Gastroesophageal sphincter (tissue), 4 donors: Measurements from ENCODE around the gene SGCD. TPM values are rescaled to one million over a fixed set of nuclear protein-coding genes. Genes with fewer than 3 reads are reported as not detected.

Experiments used
- ATAC-seq: fragments of 150-250 bp; one replicate; pipeline ENCODE4 v1.9.1; 2016; ENCODE audit warnings: mild to moderate bottlenecking, moderate library complexity
- H3K27ac ChIP-seq, 4 donors: fragments of 200-600 bp; sonication (generic) in 3 of 4; 1 replicate in 3 of 4; 2 replicates in 1 of 4; pipeline ENCODE4 v1.5.1; 2016 to 2019
- H3K27me3 ChIP-seq: fragments of 200-600 bp; sonication (generic); one replicate; pipeline ENCODE4 v1.5.1; 2019
- H3K36me3 ChIP-seq, 2 donors: fragments of 200-600 bp; sonication (generic); one replicate each; pipeline ENCODE4 v1.5.1; 2019; ENCODE audit warnings: control low read depth in 1 of 2
- H3K4me1 ChIP-seq, 3 donors: fragments of 200-600 bp; sonication (generic); 1 replicate in 2 of 3; 2 replicates in 1 of 3; pipeline ENCODE4 v1.5.1; 2016 to 2019; ENCODE audit warnings: control low read depth in 2 of 3
- H3K4me3 ChIP-seq, 2 donors: fragments of 200-600 bp; sonication (generic); one replicate each; pipeline ENCODE4 v1.5.1; 2019; ENCODE audit warnings: mild to moderate bottlenecking in 1 of 2, moderate library complexity in 1 of 2
- H3K9me3 ChIP-seq, 3 donors: fragments of 200-600 bp; sonication (generic); one replicate each; pipeline ENCODE4 v1.5.1; 2017 to 2019; ENCODE audit warnings: control low read depth in 2 of 3
- CTCF ChIP-seq, 4 experiments: fragments of 200-600 bp in 2 of 4; fragments of 450-650 bp in 2 of 4; sonication (generic) in 1 of 4; IDR thresholded peaks; one replicate each; pipeline ENCODE4 v1.5.1; 2017 to 2019; ENCODE audit warnings: antibody characterized with exemption in 4 of 4, mild to moderate bottlenecking in 2 of 4, moderate library complexity in 2 of 4
- EP300 ChIP-seq: sonication (generic); formaldehyde crosslinking; IDR thresholded peaks from one replicate; pipeline ENCODE4 v1.6.1; 2017; ENCODE audit warnings: antibody characterized with exemption, mild to moderate bottlenecking
- POLR2A ChIP-seq, 2 donors: fragments of 450-650 bp; IDR thresholded peaks; one replicate each; pipeline ENCODE4 v1.6.1; 2017; ENCODE audit warnings: antibody characterized with exemption in 2 of 2, mild to moderate bottlenecking in 2 of 2, moderate library complexity in 1 of 2
- POLR2AphosphoS5 ChIP-seq: sonication (generic); formaldehyde crosslinking; IDR thresholded peaks from one replicate; pipeline ENCODE4 v1.6.1; 2017; ENCODE audit warnings: antibody characterized with exemption
- WGBS, 2 donors: methylation state at CpG; one replicate each; pipeline ENCODE4 v1.1.5; 2018; ENCODE audit warnings: low coverage in 1 of 2; 5-methylcytosine and 5-hydroxymethylcytosine counted together
- total RNA-seq, 4 donors: library from RNA; depleted of rRNA; stranded (reverse); fragments of >200 nt; gene quantifications; one replicate each; pipeline ENCODE4 v1.1.0, GENCODE V29; 2016

Gene SGCD
- total RNA-seq, 4 donors from 2014 or later: 8.8 to 61.3 (median 33.7) TPM

GRCh38 chr5:156741516-156741915 lies 414.6 kb downstream of the SGCD start:
- Histone ChIP-seq H3K4me1 (no peaks in the 10 kb centered on the region), H3K4me3 (no peak overlapping the region), H3K36me3 (no peaks in the 10 kb centered on the region), H3K27me3 (no peaks in the 10 kb centered on the region), H3K27ac (no peak overlapping the region), H3K9me3 (no peaks in the 10 kb centered on the region)
- no peak for ATAC-seq
- TF ChIP-seq POLR2A (IDR thresholded peaks at IDR 0.05): no peak
- no peak for TF ChIP-seq EP300
- no peak for TF ChIP-seq POLR2AphosphoS5
- no peak for TF ChIP-seq CTCF (IDR thresholded peaks at IDR 0.05)
- WGBS, 2 donors: 74 to 98% methylated on average over 5 of the region's 5 CpGs

- Histone ChIP-seq H3K4me3 (no peak overlapping the region), H3K36me3 (peaks cover 0 to 16% of the 10 kb centered on the region in 2 donors), H3K27ac (no peak overlapping the region), H3K4me1 (no peaks in the 10 kb centered on the region), H3K27me3 (no peaks in the 10 kb centered on the region), H3K9me3 (no peaks in the 10 kb centered on the region)
- 77 to 91% methylated on average over 3 of the region's 3 CpGs for WGBS, 2 donors
- TF ChIP-seq POLR2AphosphoS5: no peak
- no peak for TF ChIP-seq CTCF (IDR thresholded peaks at IDR 0.05)
- TF ChIP-seq POLR2A (IDR thresholded peaks at IDR 0.05): no peak
- TF ChIP-seq EP300: no peak
- ATAC-seq: no peak
Measured at GRCh38 chr5:156753846-156754245, 426.9 kb downstream of the SGCD start.

GRCh38 chr5:156755421-156756087 lies 428.6 kb downstream of the SGCD start:
- Histone ChIP-seq H3K4me1 (no peaks in the 10 kb centered on the region), H3K27me3 (no peaks in the 10 kb centered on the region), H3K36me3 (peaks cover 0 to 28% of the 10 kb centered on the region in 2 donors), H3K27ac (no peak overlapping the region), H3K9me3 (no peaks in the 10 kb centered on the region), H3K4me3 (no peak overlapping the region)
- TF ChIP-seq EP300: no peak
- 90 to 100% methylated on average over 1 to 3 of the region's 3 CpGs for WGBS, 2 donors
- no peak for ATAC-seq

GRCh38 chr5:156758011-156758791 lies 431.2 kb downstream of the SGCD start:
- no peak overlapping the region for H3K4me3 ChIP-seq
- 78 to 85% methylated on average over 2 of the region's 2 CpGs for WGBS, 2 donors
- H3K4me1 ChIP-seq: no peaks in the 10 kb centered on the region
- TF ChIP-seq CTCF (IDR thresholded peaks at IDR 0.05) (no peak), EP300 (no peak), POLR2A (IDR thresholded peaks at IDR 0.05) (no peak), POLR2AphosphoS5 (no peak)
- peaks cover 0 to 28% of the 10 kb centered on the region in 2 donors for H3K36me3 ChIP-seq
- H3K27ac ChIP-seq: no peak overlapping the region
- H3K9me3 ChIP-seq: no peaks in the 10 kb centered on the region
- ATAC-seq: no peak
- no peaks in the 10 kb centered on the region for H3K27me3 ChIP-seq

- WGBS, 2 donors: 87 to 97% methylated on average over 4 to 11 of the region's 11 CpGs
- no peak overlapping the region for H3K4me3 ChIP-seq
- ATAC-seq: no peak
- H3K27me3 ChIP-seq: no peaks in the 10 kb centered on the region
- no peak overlapping the region for H3K27ac ChIP-seq
- no peaks in the 10 kb centered on the region for H3K4me1 ChIP-seq
- TF ChIP-seq POLR2AphosphoS5: no peak
- H3K36me3 ChIP-seq: peaks cover 0 to 30% of the 10 kb centered on the region in 2 donors
- no peaks in the 10 kb centered on the region for H3K9me3 ChIP-seq
Measured at GRCh38 chr5:156759156-156759555, 432.2 kb downstream of the SGCD start.

GRCh38 chr5:156762771-156763170 lies 435.8 kb downstream of the SGCD start:
- H3K36me3 ChIP-seq: peaks cover 0 to 30% of the 10 kb centered on the region in 2 donors
- H3K4me1 ChIP-seq: no peaks in the 10 kb centered on the region
- TF ChIP-seq CTCF (IDR thresholded peaks at IDR 0.05) (no peak), EP300 (no peak), POLR2A (IDR thresholded peaks at IDR 0.05) (no peak), POLR2AphosphoS5 (no peak)
- H3K27me3 ChIP-seq: no peaks in the 10 kb centered on the region
- H3K9me3 ChIP-seq: no peaks in the 10 kb centered on the region
- no peak overlapping the region for H3K4me3 ChIP-seq
- no peak for ATAC-seq
- H3K27ac ChIP-seq: no peak overlapping the region
